Ovary (tissue), 3 donors: ENCODE data around the gene CLK3.

Experiments
- CTCF ChIP-seq, 3 donors: fragments of 450-650 bp in 2 of 3; fragments of 200-600 bp in 1 of 3; IDR thresholded peaks; one replicate each; pipeline versions ENCODE4 v1.5.1 to v1.8.0; 2016 to 2022; ENCODE audit warnings: antibody characterized with exemption in 3 of 3, mild to moderate bottlenecking in 1 of 3
- EP300 ChIP-seq: sonication (generic); formaldehyde crosslinking; IDR thresholded peaks from one replicate; pipeline ENCODE4 v1.6.1; 2017; ENCODE audit warnings: antibody characterized with exemption
- POLR2A ChIP-seq: fragments of 450-650 bp; IDR thresholded peaks from one replicate; pipeline ENCODE4 v1.6.1; 2017; ENCODE audit warnings: antibody characterized with exemption, mild to moderate bottlenecking, moderate library complexity
- donor health status: DM: no; HTN: no; CAD: no.

- TF ChIP-seq CTCF (IDR thresholded peaks at IDR 0.05), result no peak
- no peak for TF ChIP-seq EP300
- no peak for TF ChIP-seq POLR2A
These were observed 22.5 kb upstream of the CLK3 start for GRCh38 chr15:74593122-74593521.
